H1 (cell line): ENCODE measurements around the gene PGP. TPM values are rescaled to one million over a fixed set of nuclear protein-coding genes. Genes with fewer than 3 reads are reported as not detected.
A peak's percentile ranks its signal among the peaks of the same experiment; 100 is the strongest.

Experiments
- CTCF ChIA-PET: fragments of 300-600 bp; sonication (Branson Sonifier 250); formaldehyde crosslinking; loops from one replicate; lab custom pipeline; 2021; ENCODE audit not compliant: partially characterized antibody; lab: Charles Lee
- POLR2A ChIA-PET: fragments of 300-600 bp; sonication (Branson Sonifier 250); formaldehyde crosslinking; loops from one replicate; lab custom pipeline; 2021; ENCODE audit warnings: inconsistent platforms; ENCODE audit not compliant: partially characterized antibody; lab: Charles Lee
- DNase-seq, 2 experiments: peaks; one replicate each; pipeline versions ENCODE4 v3.0.0 to v3.0.0-alpha.2; 2010 to 2022; ENCODE audit warnings: low spot score in 2 of 2, low read depth in 1 of 2, mixed read lengths in 1 of 2
- FAIRE-seq: peaks from 2 replicates; lab custom pipeline; 2011; peaks lifted over from hg19 to GRCh38; lab: Jason Lieb, UNC
- H2AFZ ChIP-seq: 2 replicates; pipeline ENCODE4 v1.8.1; 2012; ENCODE audit warnings: low read length, inconsistent platforms
- H2AK5ac ChIP-seq: 2 replicates; pipeline ENCODE4 v1.6.1; 2013; ENCODE audit warnings: low read depth, low read length
- H2BK120ac ChIP-seq: replicated peaks from 2 replicates; pipeline ENCODE3; 2013; ENCODE audit warnings: low read depth, low read length, inconsistent platforms
- H2BK12ac ChIP-seq: 2 replicates; pipeline ENCODE4 v1.6.1; 2013; ENCODE audit warnings: low read depth, low read length
- H2BK15ac ChIP-seq: 2 replicates; pipeline ENCODE4 v1.6.1; 2013; ENCODE audit warnings: low read length
- H2BK20ac ChIP-seq: 2 replicates; pipeline ENCODE4 v1.6.1; 2013; ENCODE audit warnings: low read length
- H2BK5ac ChIP-seq: 2 replicates; pipeline ENCODE4 v1.6.1; 2013; ENCODE audit warnings: low read depth, low read length
- H3K14ac ChIP-seq: 2 replicates; pipeline ENCODE4 v1.6.1; 2013; ENCODE audit warnings: inconsistent platforms; ENCODE audit not compliant: insufficient read length
- H3K18ac ChIP-seq: 2 replicates; pipeline ENCODE4 v1.6.1; 2013; ENCODE audit warnings: low read length; ENCODE audit errors: extremely low read depth
- H3K23ac ChIP-seq: 2 replicates; pipeline ENCODE4 v1.6.1; 2013; ENCODE audit warnings: inconsistent platforms; ENCODE audit not compliant: insufficient read length
- H3K23me2 ChIP-seq: 2 replicates; pipeline ENCODE4 v1.6.1; 2013; ENCODE audit warnings: low read depth, low read length
- H3K27ac ChIP-seq: 2 replicates; pipeline ENCODE4 v1.6.1; 2011; ENCODE audit warnings: low read depth, low read length, inconsistent platforms
- H3K27me3 ChIP-seq, 4 experiments: replicated peaks in 1 of 4; 1 replicate in 1 of 4; 2 replicates in 3 of 4; pipeline versions ENCODE4 v1.6.1 to v1.8.1; 2011 to 2013; ENCODE audit warnings: low read length in 3 of 4, mild to moderate bottlenecking in 3 of 4, inconsistent platforms in 2 of 4, mixed read lengths in 2 of 4, moderate library complexity in 1 of 4; ENCODE audit not compliant: control insufficient read depth in 3 of 4, insufficient read depth in 3 of 4; ENCODE audit errors: extremely low read depth in 1 of 4
- H3K36me3 ChIP-seq, 4 experiments: 2 replicates each; pipeline versions ENCODE4 v1.6.1 to v1.8.1; 2011 to 2013; ENCODE audit warnings: mild to moderate bottlenecking in 4 of 4, low read length in 3 of 4, moderate library complexity in 2 of 4, control low read depth in 1 of 4, inconsistent platforms in 1 of 4; ENCODE audit not compliant: insufficient read depth in 4 of 4, control insufficient read depth in 2 of 4
- H3K4ac ChIP-seq: replicated peaks from 2 replicates; pipeline ENCODE3; 2013; ENCODE audit warnings: low read length, low read depth, mixed read lengths, inconsistent platforms; ENCODE audit not compliant: insufficient read length
- H3K4me1 ChIP-seq, 4 experiments: replicated peaks in 1 of 4; 1 replicate in 1 of 4; 2 replicates in 3 of 4; pipeline versions ENCODE4 v1.6.1 to v1.8.1; 2011 to 2013; ENCODE audit warnings: low read length in 3 of 4, inconsistent platforms in 2 of 4, mixed read lengths in 1 of 4; ENCODE audit not compliant: insufficient read depth in 4 of 4, control insufficient read depth in 3 of 4
- H3K4me2 ChIP-seq, 2 experiments: 2 replicates each; pipeline versions ENCODE4 v1.6.1 to v1.8.1; 2011 to 2013; ENCODE audit warnings: low read depth in 2 of 2, low read length in 2 of 2, control low read depth in 1 of 2, inconsistent platforms in 1 of 2, mild to moderate bottlenecking in 1 of 2; ENCODE audit not compliant: insufficient read depth in 1 of 2
- H3K4me3 ChIP-seq, 4 experiments: fragments of 200-600, 300-600 bp in 1 of 4; sonication (generic), shearing (Covaris generic), sonication (Bioruptor Twin) in 1 of 4; 2 replicates each; pipeline versions ENCODE4 v1.5.1 to v1.8.1; 2011 to 2016; ENCODE audit warnings: low read length in 4 of 4, low read depth in 3 of 4, control low read depth in 2 of 4, inconsistent platforms in 2 of 4, mild to moderate bottlenecking in 2 of 4, mixed read lengths in 1 of 4, moderate library complexity in 1 of 4; ENCODE audit not compliant: insufficient read depth in 2 of 4; ENCODE audit errors: extremely low read depth in 1 of 4
- H3K56ac ChIP-seq: replicated peaks from 2 replicates; pipeline ENCODE3; 2013; ENCODE audit warnings: low read depth, mild to moderate bottlenecking, mixed read lengths, low read length, inconsistent platforms; ENCODE audit not compliant: insufficient read length
- H3K79me1 ChIP-seq: 2 replicates; pipeline ENCODE4 v1.6.1; 2013; ENCODE audit warnings: low read depth, low read length, control low read depth
- H3K79me2 ChIP-seq, 2 experiments: 2 replicates each; pipeline versions ENCODE4 v1.6.1 to v1.8.1; 2012 to 2013; ENCODE audit warnings: low read length in 2 of 2, mild to moderate bottlenecking in 2 of 2, inconsistent platforms in 1 of 2; ENCODE audit not compliant: insufficient read depth in 2 of 2, control insufficient read depth in 1 of 2
- H3K9ac ChIP-seq, 4 experiments: replicated peaks in 1 of 4; 1 replicate in 1 of 4; 2 replicates in 3 of 4; pipeline versions ENCODE4 v1.6.1 to v1.8.1; 2011 to 2013; ENCODE audit warnings: low read depth in 3 of 4, low read length in 3 of 4, control low read depth in 2 of 4, mild to moderate bottlenecking in 2 of 4, moderate library complexity in 2 of 4, inconsistent platforms in 1 of 4; ENCODE audit errors: extremely low read depth in 1 of 4
- H3K9me3 ChIP-seq, 2 experiments: 2 replicates each; pipeline versions ENCODE4 v1.6.1 to v1.8.1; 2012 to 2013; ENCODE audit warnings: mild to moderate bottlenecking in 2 of 2, moderate library complexity in 2 of 2, control low read depth in 1 of 2, inconsistent platforms in 1 of 2, low read depth in 1 of 2, low read length in 1 of 2, mixed read lengths in 1 of 2; ENCODE audit not compliant: insufficient read depth in 2 of 2
- H4K20me1 ChIP-seq, 2 experiments: replicated peaks in 1 of 2; 2 replicates each; pipeline versions ENCODE3 to v1.8.1; 2011 to 2013; ENCODE audit warnings: inconsistent platforms in 2 of 2, low read length in 2 of 2, mild to moderate bottlenecking in 1 of 2; ENCODE audit not compliant: insufficient read depth in 2 of 2, control insufficient read depth in 1 of 2
- H4K5ac ChIP-seq: 2 replicates; pipeline ENCODE4 v1.6.1; 2013; ENCODE audit warnings: low read length, low read depth, mixed read lengths, inconsistent platforms; ENCODE audit not compliant: insufficient read length
- H4K8ac ChIP-seq: 2 replicates; pipeline ENCODE4 v1.8.0; 2013; ENCODE audit warnings: mild to moderate bottlenecking, moderate library complexity, low read length, inconsistent platforms; ENCODE audit not compliant: insufficient read depth; ENCODE audit errors: extremely low read depth
- H4K91ac ChIP-seq: replicated peaks from 2 replicates; pipeline ENCODE3; 2013; ENCODE audit warnings: low read length, mixed read lengths, inconsistent platforms; ENCODE audit not compliant: insufficient read length
- CREB1 ChIP-seq: IDR thresholded peaks from 2 replicates; pipeline ENCODE4 v1.6.1; 2012; ENCODE audit warnings: inconsistent platforms
- E2F6 ChIP-seq: IDR thresholded peaks from 2 replicates; pipeline ENCODE4 v1.6.1; 2012; ENCODE audit warnings: inconsistent platforms
- EZH2 ChIP-seq: fragments of 200-600 bp; sonication (generic); IDR thresholded peaks from 2 replicates; pipeline ENCODE4 v1.7.1; 2012; ENCODE audit warnings: low read depth, mild to moderate bottlenecking, moderate library complexity, low read length, inconsistent platforms; ENCODE audit not compliant: severe bottlenecking
- GABPA ChIP-seq: IDR thresholded peaks from 2 replicates; pipeline ENCODE4 v1.6.1; 2011; ENCODE audit warnings: mild to moderate bottlenecking, low read length, moderate library complexity, borderline replicate concordance; ENCODE audit not compliant: insufficient read depth
- JUND ChIP-seq: IDR thresholded peaks from 2 replicates; pipeline ENCODE4 v1.6.1; 2011; ENCODE audit warnings: mild to moderate bottlenecking, improper control_type of control experiment, low read length
- MAX ChIP-seq: IDR thresholded peaks from 2 replicates; pipeline ENCODE4 v1.6.1; 2012; ENCODE audit warnings: inconsistent platforms
- POLR2A ChIP-seq, 2 experiments: IDR thresholded peaks; 1 replicate in 1 of 2; 2 replicates in 1 of 2; pipeline ENCODE4 v1.6.1; 2011; ENCODE audit warnings: low read depth in 2 of 2, low read length in 2 of 2, mild to moderate bottlenecking in 2 of 2; ENCODE audit errors: control extremely low read depth in 1 of 2
- POLR2AphosphoS5 ChIP-seq: IDR thresholded peaks from 2 replicates; pipeline ENCODE4 v1.6.1; 2011; ENCODE audit warnings: low read depth, low read length
- SIN3A ChIP-seq, 2 experiments: IDR thresholded peaks in 1 of 2; conservative IDR thresholded peaks in 1 of 2; 2 replicates each; pipeline ENCODE4 v1.6.1; 2011 to 2012; ENCODE audit warnings: low read length in 2 of 2, improper control_type of control experiment in 1 of 2, low read depth in 1 of 2, mild to moderate bottlenecking in 1 of 2
- SP1 ChIP-seq: IDR thresholded peaks from 2 replicates; pipeline ENCODE4 v1.6.1; 2011; ENCODE audit warnings: low read depth, low read length
- WGBS, 2 experiments: shearing (Covaris generic) in 1 of 2; methylation state at CpG; one replicate each; pipeline versions ENCODE4 v1.1.6 to v1.1.7; 2013 to 2015; ENCODE audit warnings: low lambda C conversion rate in 2 of 2, mixed read lengths in 2 of 2, inconsistent platforms in 1 of 2, low coverage in 1 of 2, missing lambda C conversion rate in 1 of 2; ENCODE audit not compliant: insufficient replicate concordance in 2 of 2, insufficient coverage in 1 of 2, insufficient read length in 1 of 2; ENCODE audit errors: extremely low coverage in 1 of 2, missing lambda C conversion rate in 1 of 2; 5-methylcytosine and 5-hydroxymethylcytosine counted together
- polyA plus RNA-seq, 7 experiments: library from polyadenylated mRNA; depleted of rRNA in 3 of 7; stranded (reverse) in 5 of 7; unstranded in 2 of 7; fragments of >200 nt in 5 of 7; fragments of 200-250 nt in 2 of 7; gene quantifications; 1 replicate in 5 of 7; 2 replicates in 1 of 7; 4 replicates in 1 of 7; pipeline versions ENCODE4 v1.2.1 to v1.2.3, GENCODE V29; 2011 to 2013; ENCODE audit warnings: missing spikeins in 2 of 7, mixed read lengths in 2 of 7
- total RNA-seq: library from RNA; stranded (reverse); fragmentation: NEBNext Ultra II Directional; extraction: Animal tissue kit (Norgen Biotek cat#: 25700); gene quantifications from 2 replicates; pipeline ENCODE4 v1.2.1, GENCODE V29; 2021

Gene PGP
- total and polyA plus RNA-seq, 2 of the 8 experiments (the other 6 are each of a cell fraction or from before 2014, with no cell fraction given): 30.9 to 55.9 TPM

GRCh38 chr16:2237493-2238149 is 23.0 kb upstream of the PGP start:
- Histone ChIP-seq H3K9me3 (no peaks in the 10 kb centered on the region), H3K27ac (no peak overlapping the region), H4K5ac (no peak overlapping the region), H3K4me1 (peaks cover 0 to 19% (median 10%) of the 10 kb centered on the region in 4 experiments; a peak in 5 of 7 replicates), H2AFZ (no peak overlapping the region), H3K23ac (no peak overlapping the region), H2BK20ac (no peak overlapping the region), H2BK15ac (no peak overlapping the region), H3K79me2 (no peaks in the 10 kb centered on the region), H4K8ac (peak overlapping the region; percentile 86), H4K91ac (no peak overlapping the region), H3K23me2 (peaks cover 16% of the 10 kb centered on the region; the same call in 1 of the 2 replicates), H3K4me2 (peak overlapping the region; percentile 78 to 82), H2BK120ac (no peak overlapping the region), H3K27me3 (peaks cover 4 to 20% (median 16%) of the 10 kb centered on the region in 4 experiments; a peak in 6 of 7 replicates), H2AK5ac (no peak overlapping the region), H3K4ac (peak overlapping the region; percentile 78), H3K4me3 (peak overlapping the region in 3 of 4 experiments; percentile 14 to 63 (median 19); a peak in 2 of 8 replicates), H4K20me1 (peaks cover 0 to 14% of the 10 kb centered on the region in 2 experiments), H3K18ac (no peak overlapping the region)
- FAIRE-seq: no peak
- ChIA-PET POLR2A (interaction anchor here (0.5 to 8.6 kb wide), 20 partner anchors 10 to 278 kb away, joined by 3 to 181 read pairs (median 7); partner anchors contain the start of genes BRICD5, E4F1, ECI1 and RNPS1), CTCF (interaction anchor here (0.5 to 1.8 kb wide), 5 partner anchors 11 to 1998 kb away, joined by 3 to 11 read pairs (median 4); no protein-coding TSS in a partner anchor)
- 22% methylated on average over 55 of the region's 65 CpGs; no CpG with 5 or more reads in 1 of the 2 experiments for WGBS, 2 experiments
- DNase-seq: peak in 1 of 2 experiments; percentile 68
- TF ChIP-seq SIN3A (conservative IDR thresholded peaks at IDR 0.05 in 1 of 2, IDR thresholded peaks at IDR 0.05 in 1 of 2; ENCODE audit: low read depth in 1 of 2, low read length in 2 of 2) (no peak), MAX (peak; percentile 44), JUND (no peak), POLR2AphosphoS5 (peak; percentile 48; the same call in 1 of the 2 replicates), E2F6 (0 out of 2 replicates have a peak, but pooled peaks have one; percentile 31), GABPA (0 out of 2 replicates have a peak, but pooled peaks have one; percentile 5), CREB1 (peak; percentile 6; the same call in 1 of the 2 replicates), POLR2A (IDR thresholded peaks at IDR 0.05; ENCODE audit: control extremely low read depth in 1 of 2, low read depth in 2 of 2, low read length in 2 of 2) (no peak; a peak in 1 of 3 replicates), SP1 (no peak), EZH2 (peak; percentile 53)
- TF ChIP-seq, all 59 proteins: peak for 6
- H3K79me1 ChIP-seq: no peaks in the 10 kb centered on the region
- peaks cover 5 to 34% (median 8%) of the 10 kb centered on the region in 4 experiments; a peak in 5 of 8 replicates for H3K36me3 ChIP-seq
- H3K14ac ChIP-seq: no peak overlapping the region
- H3K9ac ChIP-seq: peak overlapping the region in 1 of 4 experiments; percentile 13; a peak in 1 of 7 replicates
- H3K56ac ChIP-seq: no peak overlapping the region
- H2BK5ac ChIP-seq: no peak overlapping the region
- no peak overlapping the region for H2BK12ac ChIP-seq
